HG02981 (cell line): ENCODE measurements around the gene NINL.
"Not testable (repeated sequence)": the region's sequence is repeated elsewhere in the genome, so short reads cannot be mapped to it uniquely, and the experiment has no call there.

Experiments
- ATAC-seq: cut with Tn5 transposase; IDR thresholded peaks from one replicate; pipeline ENCODE4 v1.9.1; 2021; ENCODE audit warnings: mild to moderate bottlenecking, moderate library complexity; ENCODE audit not compliant: unreplicated experiment

Gene NINL

GRCh38 chr20:25504366-25505135, 80.8 kb downstream of the NINL start:
- no peak for ATAC-seq

- no peak for ATAC-seq
Observed at GRCh38 chr20:25503936-25504335, 81.4 kb downstream of the NINL start.

- not testable (repeated sequence) for ATAC-seq
Observed at GRCh38 chr20:25503051-25503639, 82.2 kb downstream of the NINL start.

DNA sequence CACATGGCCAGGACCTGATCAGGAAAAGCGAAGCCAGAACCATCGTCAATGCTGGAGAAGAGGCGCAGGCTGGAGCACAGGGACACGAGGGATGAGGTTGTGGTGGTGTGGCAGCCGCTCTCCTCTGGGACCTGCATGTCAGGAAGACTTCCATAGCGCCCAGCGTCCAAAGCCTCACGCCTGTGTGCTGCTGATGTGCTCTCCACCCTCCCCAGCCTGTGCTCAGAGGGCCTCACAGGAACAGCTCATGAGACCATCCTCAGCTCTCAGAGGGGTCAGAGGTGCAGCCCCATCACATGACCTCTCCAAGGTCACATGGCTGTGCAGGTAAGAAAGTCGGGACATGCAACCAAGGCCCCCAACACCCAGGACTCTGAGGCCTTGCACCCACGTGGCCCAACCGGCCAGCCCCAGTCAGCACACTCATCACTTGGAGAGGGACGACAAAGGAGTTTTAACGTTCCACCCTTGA, 84.4 kb downstream of the NINL start:
- no peak for ATAC-seq

GRCh38 chr20:25499855-25500434, 85.4 kb downstream of the NINL start:
- ATAC-seq = no peak

- no peak for ATAC-seq
Observed at GRCh38 chr20:25499031-25499430, 86.3 kb downstream of the NINL start.

DNA sequence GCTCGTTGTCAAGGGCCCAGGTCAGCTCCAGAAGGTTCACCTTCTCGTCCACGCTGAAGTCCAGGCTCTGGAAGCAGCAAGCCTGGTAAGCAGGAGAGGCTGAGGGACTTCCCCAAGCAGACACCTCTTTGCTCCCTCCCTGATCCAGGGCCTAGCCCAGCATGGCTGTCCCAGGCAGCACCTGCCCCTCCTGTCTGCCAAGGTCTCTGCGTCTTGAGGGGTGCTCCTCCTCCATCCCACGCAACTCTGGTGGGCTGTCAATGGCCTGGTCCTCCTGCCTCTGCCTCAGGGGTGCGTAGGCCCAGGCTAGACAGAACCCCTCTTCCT, 87.1 kb downstream of the NINL start:
- no peak for ATAC-seq

DNA sequence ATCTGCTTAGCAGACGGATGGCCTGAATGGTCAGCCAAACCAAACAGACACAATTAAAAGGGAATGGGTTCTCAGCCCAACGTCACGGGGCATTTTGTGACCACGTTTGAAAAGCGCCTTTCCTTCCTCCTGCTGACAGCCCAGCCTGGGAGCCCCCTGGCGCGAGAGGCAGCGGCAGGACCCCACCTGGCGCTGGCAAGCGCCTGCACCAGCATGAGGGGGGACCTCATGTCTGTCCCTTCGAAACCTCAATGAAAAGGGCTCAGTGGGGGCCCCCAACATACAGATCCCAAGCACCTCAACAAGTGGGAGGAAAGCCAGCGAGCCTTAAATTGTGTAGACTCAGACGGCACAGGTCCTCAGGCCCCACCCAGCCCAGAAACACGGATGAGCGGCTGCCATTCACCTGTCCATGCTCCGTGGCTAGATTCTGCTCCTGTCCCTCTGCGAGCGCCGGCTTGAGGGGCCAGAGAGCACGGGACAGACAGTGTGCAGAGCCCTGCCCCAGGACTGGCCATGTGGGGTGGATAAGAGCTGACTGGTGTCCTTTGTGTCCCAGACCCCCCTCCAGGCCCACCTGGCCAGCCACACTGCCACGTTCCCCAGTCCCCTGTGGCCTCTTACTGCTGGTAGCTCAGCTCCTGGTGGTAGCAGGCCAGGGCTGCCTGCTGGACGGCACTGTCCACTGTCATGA, 87.6 kb downstream of the NINL start:
- no peak for ATAC-seq

DNA sequence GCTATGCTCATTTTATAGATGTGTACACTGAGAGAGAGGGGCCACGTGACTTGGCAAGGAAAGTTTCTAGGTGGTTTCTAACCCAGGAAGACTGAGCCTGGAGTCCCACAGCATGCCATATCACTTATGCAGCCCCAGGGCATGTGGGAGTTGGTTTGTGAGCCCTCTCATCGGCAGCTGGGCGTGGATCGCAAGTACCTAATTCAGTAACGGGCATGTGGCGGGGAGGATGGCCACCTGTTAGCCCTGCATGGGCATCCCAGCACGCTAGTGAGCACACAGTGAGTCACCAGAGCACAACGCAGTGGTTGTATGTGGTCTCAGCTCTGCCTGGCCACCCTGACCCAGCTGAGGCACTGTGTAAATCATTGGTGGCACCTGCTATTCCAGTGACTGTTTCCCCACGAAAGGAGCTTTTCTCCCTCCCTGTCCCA, 88.3 kb downstream of the NINL start:
- ATAC-seq = no peak

DNA sequence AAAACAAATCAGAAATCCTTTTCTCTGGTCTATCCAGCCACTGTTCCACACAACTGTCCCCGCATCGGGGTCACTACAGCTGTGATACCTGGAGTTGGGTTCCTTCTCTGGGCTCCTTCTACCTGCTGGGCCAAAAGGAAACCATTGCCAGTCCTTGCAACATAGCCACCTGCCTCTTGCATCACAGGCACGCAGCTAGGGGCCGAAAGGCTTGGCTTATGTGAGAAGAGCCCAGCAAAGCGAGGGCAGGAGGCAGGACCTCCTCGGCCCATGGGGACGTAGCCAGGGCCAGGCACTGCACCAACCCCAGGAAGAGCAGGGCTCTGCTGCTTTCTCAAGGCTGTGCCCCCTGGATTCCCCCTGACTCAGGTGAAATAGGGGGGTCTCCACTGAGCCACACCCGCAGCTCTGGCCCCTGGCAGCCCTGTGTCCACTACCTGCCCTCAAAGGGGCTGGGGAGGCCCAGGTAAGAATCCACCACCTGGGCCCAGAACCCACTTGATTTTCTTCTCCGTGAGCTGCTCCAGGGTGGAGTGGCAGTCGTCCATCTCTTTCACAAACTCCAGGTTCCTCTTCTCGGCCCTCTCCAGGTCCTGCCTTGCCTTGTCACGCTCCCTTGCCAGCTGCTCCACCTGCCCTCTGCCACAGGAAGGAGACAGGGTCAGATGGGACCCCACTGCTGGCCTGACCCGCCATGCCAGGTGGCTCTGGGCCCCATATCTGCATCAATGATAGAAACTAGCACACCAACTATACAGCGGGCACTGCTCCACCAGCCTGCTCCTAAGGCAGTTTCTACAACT, 89.0 kb downstream of the NINL start:
- no peak for ATAC-seq

DNA sequence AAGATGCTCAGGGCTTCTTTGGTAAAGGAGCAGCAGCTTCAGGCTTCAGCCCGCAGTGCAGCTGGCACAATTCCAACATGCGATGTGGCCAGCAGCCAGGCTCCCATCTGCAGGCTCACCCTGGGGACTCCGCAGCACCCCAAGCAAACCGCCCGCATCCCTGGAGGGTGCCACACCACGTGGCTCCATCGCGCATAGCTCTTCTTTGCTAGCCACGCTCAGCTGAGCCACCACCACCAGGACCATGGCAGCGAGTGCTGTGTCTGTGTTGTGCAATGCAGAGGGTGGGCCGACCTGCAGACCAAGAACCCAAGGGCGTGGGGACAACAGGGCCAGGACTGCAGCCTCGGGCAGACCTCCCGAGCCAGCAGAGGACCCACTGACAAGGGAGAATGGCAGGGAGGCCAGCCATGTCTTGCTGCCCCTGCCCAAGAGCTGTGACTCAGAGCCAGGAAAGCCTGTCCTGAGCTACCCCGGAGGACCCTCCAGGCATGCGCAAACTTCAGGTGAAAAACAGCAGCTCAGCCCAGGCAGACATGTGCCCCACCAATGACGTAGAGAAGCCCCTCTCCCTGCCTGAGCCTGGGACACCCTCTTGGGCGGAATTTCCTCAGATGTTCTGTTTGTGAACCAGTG, 90.0 kb downstream of the NINL start:
- ATAC-seq = no peak

GRCh38 chr20:25494506-25495188, 90.7 kb downstream of the NINL start:
- no peak for ATAC-seq

GRCh38 chr20:25493748-25494505, 91.4 kb downstream of the NINL start:
- ATAC-seq = no peak

- ATAC-seq = no peak
Observed at GRCh38 chr20:25493137-25493536, 92.2 kb downstream of the NINL start.

GRCh38 chr20:25491446-25492038, 93.8 kb downstream of the NINL start:
- no peak for ATAC-seq

GRCh38 chr20:25490656-25491445, 94.5 kb downstream of the NINL start:
- ATAC-seq = no peak

DNA sequence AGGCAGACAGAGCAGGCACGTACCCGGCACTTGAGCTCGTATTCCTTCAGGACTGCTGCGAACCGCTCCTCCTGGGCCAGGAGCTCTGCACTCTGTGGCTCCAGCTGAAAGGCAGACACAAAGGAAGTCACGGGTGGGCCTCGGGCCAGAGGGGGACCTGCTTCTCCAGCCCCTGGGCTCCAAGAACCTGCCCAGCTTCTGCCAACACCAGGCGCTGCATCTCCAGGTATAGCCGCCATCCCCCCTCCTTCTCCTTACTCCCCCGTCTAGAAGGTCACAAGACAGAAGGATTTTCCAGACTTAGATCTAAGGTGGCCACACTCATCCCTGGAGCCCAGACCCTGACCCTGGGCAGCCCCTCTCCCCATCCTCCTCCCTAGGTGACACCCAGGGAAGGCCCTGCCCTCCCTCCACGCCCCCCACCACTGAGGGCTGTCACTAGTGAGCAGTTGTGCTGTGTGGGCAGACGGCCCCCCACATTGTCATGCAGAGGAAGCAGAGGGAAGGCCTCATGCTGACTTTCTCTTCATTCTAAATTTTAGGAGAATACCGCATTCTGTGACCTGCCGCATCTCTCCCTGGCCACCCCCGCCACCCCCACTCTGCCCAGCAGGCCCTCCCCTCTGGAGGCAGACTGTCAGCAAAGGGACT, 96.0 kb downstream of the NINL start:
- no peak for ATAC-seq
